Mucosa of stomach (tissue), 1 donor: Measurements from ENCODE around the gene FAM13B.
"Not testable (repeated sequence)": the region's sequence is repeated elsewhere in the genome, so short reads cannot be mapped to it uniquely, and the experiment has no call there.

Experiments
- H3K27me3 ChIP-seq: one replicate; pipeline ENCODE4 v1.7.0; 2013; ENCODE audit warnings: mild to moderate bottlenecking, low read length; ENCODE audit not compliant: control insufficient read depth, insufficient read depth
- H3K36me3 ChIP-seq: one replicate; pipeline ENCODE4 v1.7.0; 2013; ENCODE audit warnings: low read length; ENCODE audit not compliant: control insufficient read depth, insufficient read depth
- H3K4me1 ChIP-seq: one replicate; pipeline ENCODE4 v1.7.0; 2013; ENCODE audit warnings: mild to moderate bottlenecking, low read length; ENCODE audit not compliant: control insufficient read depth, insufficient read depth
- H3K4me3 ChIP-seq: one replicate; pipeline ENCODE4 v1.7.0; 2013; ENCODE audit warnings: low read length
- H3K9ac ChIP-seq: one replicate; pipeline ENCODE4 v1.7.0; 2013; ENCODE audit warnings: mild to moderate bottlenecking, low read length, moderate library complexity
- H3K9me3 ChIP-seq: one replicate; pipeline ENCODE4 v1.7.0; 2013; ENCODE audit warnings: mild to moderate bottlenecking, low read length, moderate library complexity; ENCODE audit not compliant: control insufficient read depth
- donor health status: Pancreatic carcinoma.

The FAM13B gene

GRCh38 chr5:137954131-137954879 is 78.6 kb downstream of the FAM13B start:
- no peaks in the 10 kb centered on the region for H3K4me1 ChIP-seq
- H3K4me3 ChIP-seq: no peak overlapping the region
- no peaks in the 10 kb centered on the region for H3K27me3 ChIP-seq
- H3K9me3 ChIP-seq: no peaks in the 10 kb centered on the region
- H3K36me3 ChIP-seq: no peaks in the 10 kb centered on the region
- H3K9ac ChIP-seq: no peak overlapping the region

- Histone ChIP-seq H3K36me3 (peaks cover 10% of the 10 kb centered on the region), H3K9me3 (no peaks in the 10 kb centered on the region)
These were observed 87.1 kb downstream of the FAM13B start for GRCh38 chr5:137945825-137946224.

GRCh38 chr5:137944280-137944679 is 88.6 kb downstream of the FAM13B start:
- not testable (repeated sequence) for H3K4me1 ChIP-seq, H3K27me3 ChIP-seq, H3K9me3 ChIP-seq, H3K4me3 ChIP-seq, H3K36me3 ChIP-seq, H3K9ac ChIP-seq

More at GRCh38 chr5:137945825-137946224, 87.1 kb downstream of the FAM13B start:
- Histone ChIP-seq H3K4me3 (no peak overlapping the region), H3K9ac (no peak overlapping the region), H3K4me1 (no peaks in the 10 kb centered on the region), H3K27me3 (no peaks in the 10 kb centered on the region)

- Histone ChIP-seq H3K9ac (no peak overlapping the region), H3K4me3 (no peak overlapping the region), H3K27me3 (no peaks in the 10 kb centered on the region), H3K4me1 (no peaks in the 10 kb centered on the region), H3K9me3 (no peaks in the 10 kb centered on the region), H3K36me3 (peaks cover 4% of the 10 kb centered on the region)
These were observed 93.5 kb downstream of the FAM13B start for GRCh38 chr5:137939331-137939730.

- H3K9me3 ChIP-seq: no peaks in the 10 kb centered on the region
- H3K4me3 ChIP-seq: no peak overlapping the region
- H3K4me1 ChIP-seq: peaks cover under 1% of the 10 kb centered on the region
- H3K9ac ChIP-seq: no peak overlapping the region
- peaks cover 4% of the 10 kb centered on the region for H3K36me3 ChIP-seq
- no peaks in the 10 kb centered on the region for H3K27me3 ChIP-seq
These were observed 94.1 kb downstream of the FAM13B start for GRCh38 chr5:137938751-137939143.

DNA sequence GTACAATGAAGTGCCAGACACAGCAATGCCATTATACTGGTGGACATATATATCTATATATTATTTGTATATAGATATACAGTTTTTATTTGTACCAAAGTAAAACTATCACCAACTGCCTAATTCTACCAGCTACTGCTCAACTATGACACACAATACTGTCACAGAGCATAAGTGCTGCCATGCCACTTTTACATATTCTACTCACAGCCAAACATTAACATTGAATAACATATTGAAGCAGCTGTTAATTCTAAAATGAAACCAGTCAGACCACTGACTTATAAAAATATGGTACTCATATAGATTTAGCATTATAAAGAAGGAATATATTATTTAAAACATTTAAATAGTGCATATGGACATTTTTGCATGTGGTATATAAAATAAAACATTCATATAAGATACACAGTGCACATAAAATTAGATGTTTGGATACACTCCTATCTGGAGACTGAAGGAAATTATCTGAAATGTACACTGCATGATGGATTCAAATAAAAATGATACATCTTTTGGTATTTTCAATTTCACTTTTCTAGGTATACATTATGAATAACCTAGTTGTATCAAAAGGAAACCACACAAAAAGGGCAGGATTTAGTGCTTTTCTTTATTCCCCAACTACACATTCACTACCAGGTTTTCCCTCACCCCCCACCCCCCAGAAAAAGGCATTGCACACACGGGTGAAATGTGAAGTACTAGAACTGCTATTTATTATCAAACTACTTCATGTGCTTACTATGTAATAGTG is 94.7 kb downstream of the FAM13B start:
- peaks cover 4% of the 10 kb centered on the region for H3K36me3 ChIP-seq
- peaks cover 6% of the 10 kb centered on the region for H3K4me1 ChIP-seq
- H3K9ac ChIP-seq: no peak overlapping the region

GRCh38 chr5:137935694-137936093 is 97.2 kb downstream of the FAM13B start:
- no peaks in the 10 kb centered on the region for H3K27me3 ChIP-seq
- H3K9ac ChIP-seq: no peak overlapping the region
- H3K4me3 ChIP-seq: no peak overlapping the region
- H3K9me3 ChIP-seq: no peaks in the 10 kb centered on the region
- H3K36me3 ChIP-seq: no peaks in the 10 kb centered on the region
- peaks cover 11% of the 10 kb centered on the region for H3K4me1 ChIP-seq

More for the DNA sequence above, 94.7 kb downstream of the FAM13B start:
- H3K27me3 ChIP-seq: no peaks in the 10 kb centered on the region
- H3K4me3 ChIP-seq: no peak overlapping the region
- H3K9me3 ChIP-seq: no peaks in the 10 kb centered on the region

GRCh38 chr5:137935190-137935589 is 97.7 kb downstream of the FAM13B start:
- H3K4me3 ChIP-seq: no peak overlapping the region
- no peaks in the 10 kb centered on the region for H3K27me3 ChIP-seq
- H3K36me3 ChIP-seq: no peaks in the 10 kb centered on the region
- peaks cover 11% of the 10 kb centered on the region for H3K4me1 ChIP-seq
- no peaks in the 10 kb centered on the region for H3K9me3 ChIP-seq
- H3K9ac ChIP-seq: no peak overlapping the region

DNA sequence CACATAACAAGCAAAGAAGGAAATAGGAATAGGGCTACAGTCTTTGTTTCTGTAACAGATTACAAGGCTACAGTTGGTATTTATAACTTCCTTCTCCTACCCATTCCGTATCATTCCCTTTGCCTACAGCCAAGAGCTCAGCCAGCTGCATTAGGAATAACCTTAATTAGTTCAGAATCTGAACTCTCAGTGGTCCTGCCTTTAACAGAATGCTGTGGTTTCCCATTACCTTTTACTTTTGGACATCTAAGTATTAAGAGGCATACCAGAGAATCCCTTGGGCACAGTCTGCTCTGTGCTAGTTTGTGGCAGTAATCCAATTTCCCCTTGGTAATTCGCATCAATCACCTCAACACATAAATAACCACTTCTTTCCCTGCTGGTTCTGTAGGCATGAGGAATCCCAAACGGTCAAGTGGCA is 99.4 kb downstream of the FAM13B start:
- Histone ChIP-seq H3K4me3 (no peak overlapping the region), H3K36me3 (no peaks in the 10 kb centered on the region), H3K9me3 (no peaks in the 10 kb centered on the region), H3K4me1 (peaks cover 11% of the 10 kb centered on the region), H3K27me3 (no peaks in the 10 kb centered on the region), H3K9ac (no peak overlapping the region)

GRCh38 chr5:137932800-137933199 is 100.1 kb downstream of the FAM13B start:
- H3K9me3 ChIP-seq: no peaks in the 10 kb centered on the region
- no peaks in the 10 kb centered on the region for H3K36me3 ChIP-seq
- H3K9ac ChIP-seq: no peak overlapping the region
- no peaks in the 10 kb centered on the region for H3K27me3 ChIP-seq
- H3K4me1 ChIP-seq: peaks cover 11% of the 10 kb centered on the region
- no peak overlapping the region for H3K4me3 ChIP-seq

GRCh38 chr5:137923856-137924255 is 109.0 kb downstream of the FAM13B start:
- H3K27me3 ChIP-seq: no peaks in the 10 kb centered on the region
- H3K4me3 ChIP-seq: no peak overlapping the region
- H3K4me1 ChIP-seq: no peaks in the 10 kb centered on the region
- H3K9me3 ChIP-seq: no peaks in the 10 kb centered on the region
- H3K36me3 ChIP-seq: no peaks in the 10 kb centered on the region
- H3K9ac ChIP-seq: no peak overlapping the region

- H3K9ac ChIP-seq: no peak overlapping the region
- no peaks in the 10 kb centered on the region for H3K4me1 ChIP-seq
- H3K4me3 ChIP-seq: no peak overlapping the region
- no peaks in the 10 kb centered on the region for H3K27me3 ChIP-seq
- no peaks in the 10 kb centered on the region for H3K9me3 ChIP-seq
- H3K36me3 ChIP-seq: no peaks in the 10 kb centered on the region
These were observed 110.9 kb downstream of the FAM13B start for GRCh38 chr5:137921931-137922330.
